GM12878 (cell line): Measurements from ENCODE around the gene KCNE4. TPM values are rescaled to one million over a fixed set of nuclear protein-coding genes. Genes with fewer than 3 reads are reported as not detected.
A peak's percentile ranks its signal among the peaks of the same experiment; 100 is the strongest.

ENCODE experiments used
- ATAC-seq: fragments of 200-7000 bp; cut with Tn5 transposase; 3 replicates; pipeline ENCODE4 v1.9.1; 2020; ENCODE audit warnings: mild to moderate bottlenecking, moderate library complexity
- BruUV-seq: library from RNA; stranded (reverse); fragments of 400-500 nt; replicated peaks from 2 replicates; lab custom pipeline; 2021; lab: Mats Ljungman, UMichigan
- CTCF ChIA-PET: fragments of 300-600 bp; sonication (Branson Sonifier 250); formaldehyde crosslinking; extraction: SDS; loops from one replicate; lab custom pipeline; 2021; ENCODE audit warnings: inconsistent platforms; lab: Yijun Ruan, JAX
- POLR2A ChIA-PET: fragments of 350-600 bp; formaldehyde crosslinking; extraction: SDS; loops from one replicate; lab custom pipeline; 2021; ENCODE audit warnings: inconsistent platforms; lab: Charles Lee
- RAD21 ChIA-PET: fragments of 300-600 bp; sonication (Branson Sonifier 250); formaldehyde crosslinking; loops from one replicate; lab custom pipeline; 2023; ENCODE audit warnings: antibody characterized with exemption; ENCODE audit not compliant: unreplicated experiment; lab: Charles Lee
- SMC1A ChIA-PET: fragments of 300-600 bp; sonication (Branson Sonifier 250); formaldehyde crosslinking; loops from one replicate; lab custom pipeline; 2023; ENCODE audit not compliant: unreplicated experiment, uncharacterized antibody; lab: Charles Lee
- DNase-seq: peaks from one replicate; pipeline ENCODE4 v3.0.0-alpha.2; 2011; ENCODE audit warnings: low read depth, low spot score
- FAIRE-seq: peaks from 3 replicates; lab custom pipeline; 2011; peaks lifted over from hg19 to GRCh38; lab: Jason Lieb, UNC
- H2AFZ ChIP-seq: 2 replicates; pipeline ENCODE4 v1.6.0; 2011; ENCODE audit warnings: low read depth, low read length, control low read depth; ENCODE audit not compliant: control insufficient read depth
- H3K27ac ChIP-seq: 2 replicates; pipeline ENCODE4 v1.5.1; 2011; ENCODE audit warnings: control low read depth; ENCODE audit not compliant: control insufficient read depth, insufficient read depth
- H3K27me3 ChIP-seq, 2 experiments: replicated peaks in 1 of 2; 2 replicates each; pipeline versions ENCODE4 v1.6.0 to v1.6.1; 2011; ENCODE audit warnings: low read length in 1 of 2; ENCODE audit not compliant: control insufficient read depth in 2 of 2, insufficient read depth in 2 of 2
- H3K36me3 ChIP-seq, 2 experiments: 2 replicates each; pipeline ENCODE4 v1.5.1; 2011; ENCODE audit warnings: low read length in 1 of 2; ENCODE audit not compliant: control insufficient read depth in 2 of 2, insufficient read depth in 2 of 2
- H3K4me1 ChIP-seq: 2 replicates; pipeline ENCODE4 v1.6.1; 2011; ENCODE audit warnings: mild to moderate bottlenecking, low read length, moderate library complexity, mixed read lengths; ENCODE audit not compliant: control insufficient read depth, insufficient read depth
- H3K4me2 ChIP-seq: 2 replicates; pipeline ENCODE4 v1.6.0; 2011; ENCODE audit warnings: control low read depth; ENCODE audit not compliant: control insufficient read depth, insufficient read depth
- H3K4me3 ChIP-seq: fragments of 200-600 bp; sonication (generic); 2 replicates; pipeline ENCODE4 v1.5.1; 2016
- H3K79me2 ChIP-seq: 2 replicates; pipeline ENCODE4 v1.6.0; 2011; ENCODE audit warnings: low read length; ENCODE audit not compliant: control insufficient read depth, insufficient read depth
- H3K9ac ChIP-seq: 2 replicates; pipeline ENCODE4 v1.8.0; 2011; ENCODE audit warnings: low read length, control low read depth, mixed read lengths; ENCODE audit not compliant: control insufficient read depth, insufficient read depth
- H3K9me3 ChIP-seq: replicated peaks from 3 replicates; pipeline ENCODE4 v1.5.1; 2011; ENCODE audit warnings: mild to moderate bottlenecking, low read length; ENCODE audit not compliant: control insufficient read depth, insufficient read depth
- H4K20me1 ChIP-seq: 2 replicates; pipeline ENCODE4 v1.6.0; 2011; ENCODE audit not compliant: control insufficient read depth, insufficient read depth
- CBX5 ChIP-seq: sonication (generic); IDR thresholded peaks from 2 replicates; pipeline ENCODE4 v1.6.1; 2016; ENCODE audit warnings: low read depth, moderate library complexity, mild to moderate bottlenecking, inconsistent platforms
- CHD1 ChIP-seq: IDR thresholded peaks from 2 replicates; pipeline ENCODE4 v1.6.1; 2012; ENCODE audit warnings: low read depth, low read length, improper control_type of control experiment
- DPF2 ChIP-seq: fragments of 450-650 bp; IDR thresholded peaks from 2 replicates; pipeline ENCODE4 v1.6.1; 2017; ENCODE audit warnings: mild to moderate bottlenecking
- FOXK2 ChIP-seq: fragments of 450-650 bp; IDR thresholded peaks from 2 replicates; pipeline ENCODE4 v1.6.1; 2017; ENCODE audit warnings: mild to moderate bottlenecking, moderate library complexity
- FOXM1 ChIP-seq: IDR thresholded peaks from 2 replicates; pipeline ENCODE4 v1.6.1; 2012; ENCODE audit warnings: low read depth, mild to moderate bottlenecking, inconsistent platforms, low read length, moderate library complexity
- IKZF1 ChIP-seq: fragments of 450-650 bp; conservative IDR thresholded peaks from 2 replicates; pipeline ENCODE4 v1.6.1; 2017; ENCODE audit warnings: antibody characterized with exemption, mild to moderate bottlenecking
- KLF5 ChIP-seq: fragments of 450-650 bp; IDR thresholded peaks from 2 replicates; pipeline ENCODE4 v1.6.1; 2014; ENCODE audit warnings: mild to moderate bottlenecking; ENCODE audit not compliant: partially characterized antibody
- MTA2 ChIP-seq: fragments of 450-650 bp; IDR thresholded peaks from 2 replicates; pipeline ENCODE4 v1.6.1; 2016; ENCODE audit warnings: low read depth, mild to moderate bottlenecking, moderate library complexity
- MYB ChIP-seq: fragments of 150-350 bp; IDR thresholded peaks from 2 replicates; pipeline ENCODE4 v1.6.1; 2014; ENCODE audit warnings: mild to moderate bottlenecking, low read depth, low read length, borderline replicate concordance
- NR2C2 ChIP-seq: IDR thresholded peaks from 2 replicates; pipeline ENCODE4 v1.6.1; 2011; ENCODE audit warnings: borderline replicate concordance, low read depth; ENCODE audit not compliant: control insufficient read depth, insufficient read length
- POLR2A ChIP-seq: IDR thresholded peaks from 2 replicates; pipeline ENCODE4 v1.6.1; 2011; ENCODE audit warnings: low read depth, mild to moderate bottlenecking, low read length
- RFX5 ChIP-seq: IDR thresholded peaks from 2 replicates; pipeline ENCODE4 v1.6.1; 2011; ENCODE audit warnings: low read depth, low read length, improper control_type of control experiment
- SMAD5 ChIP-seq: IDR thresholded peaks from 2 replicates; pipeline ENCODE4 v1.6.1; 2016; ENCODE audit warnings: antibody characterized with exemption, low read depth
- SMC3 ChIP-seq: IDR thresholded peaks from 2 replicates; pipeline ENCODE4 v1.6.1; 2011; ENCODE audit warnings: low read length, improper control_type of control experiment, borderline replicate concordance
- STAT1 ChIP-seq: fragments of 450-650 bp; conservative IDR thresholded peaks from 2 replicates; pipeline ENCODE4 v1.6.1; 2014; ENCODE audit warnings: antibody characterized with exemption, mild to moderate bottlenecking
- STAT3 ChIP-seq: IDR thresholded peaks from 2 replicates; pipeline ENCODE4 v1.6.1; 2011; ENCODE audit warnings: low read depth, low read length, improper control_type of control experiment
- TAF1 ChIP-seq: IDR thresholded peaks from 2 replicates; pipeline ENCODE4 v1.6.1; 2011; ENCODE audit warnings: mild to moderate bottlenecking, low read depth, low read length, borderline replicate concordance
- TBL1XR1 ChIP-seq: IDR thresholded peaks from 2 replicates; pipeline ENCODE4 v1.6.1; 2012; ENCODE audit warnings: low read depth, low read length, improper control_type of control experiment
- ZSCAN29 ChIP-seq: fragments of 450-650 bp; IDR thresholded peaks from 2 replicates; pipeline ENCODE4 v1.6.1; 2017; ENCODE audit warnings: mild to moderate bottlenecking, moderate library complexity
- WGBS: methylation state at CpG from one replicate; pipeline ENCODE4 v1.1.6; 2016; ENCODE audit warnings: low lambda C conversion rate; ENCODE audit not compliant: insufficient replicate concordance, insufficient coverage; ENCODE audit errors: missing lambda C conversion rate; 5-methylcytosine and 5-hydroxymethylcytosine counted together
- in situ Hi-C: fragments of 300-500 bp; cut with MboI; formaldehyde crosslinking; loops from 9 replicates; pipeline ENCODE4 v1.14.3; 2018; ENCODE audit warnings: mixed read lengths
- intact Hi-C: fragments of 100-400 bp; cut with micrococcal nuclease; formaldehyde crosslinking; loops from one replicate; pipeline ENCODE4 v1.14.2; 2022; ENCODE audit not compliant: unreplicated experiment
- polyA plus RNA-seq, 11 experiments: library from polyadenylated mRNA; depleted of rRNA in 4 of 11; unstranded in 6 of 11; stranded (reverse) in 5 of 11; fragments of >200 nt; fragmentation: Nextera tagmentation in 4 of 11; fragmentation: Illumina TruSeq in 1 of 11; extraction: Ambion mirVana in 4 of 11; extraction: Trizol in 1 of 11; gene quantifications; 1 replicate in 1 of 11; 2 replicates in 10 of 11; pipeline versions ENCODE4 v1.2.1 to v1.2.3, GENCODE V29; 2011 to 2016; ENCODE audit warnings: inconsistent platforms in 2 of 11, missing spikeins in 2 of 11, low read depth in 1 of 11
- total RNA-seq, 4 experiments: library from RNA; depleted of rRNA in 3 of 4; stranded (reverse); fragments of >200 nt in 3 of 4; fragmentation: Illumina TruSeq in 1 of 4; extraction: Trizol in 1 of 4; gene quantifications; 2 replicates each; pipeline versions ENCODE4 v1.2.1 to v1.2.3, GENCODE V29; 2013 to 2021

Gene KCNE4
- total and polyA plus RNA-seq, 10 of the 15 experiments (the other 5 are each of a cell fraction or from before 2014, with no cell fraction given): 0.30 TPM; not detected in 9

DNA sequence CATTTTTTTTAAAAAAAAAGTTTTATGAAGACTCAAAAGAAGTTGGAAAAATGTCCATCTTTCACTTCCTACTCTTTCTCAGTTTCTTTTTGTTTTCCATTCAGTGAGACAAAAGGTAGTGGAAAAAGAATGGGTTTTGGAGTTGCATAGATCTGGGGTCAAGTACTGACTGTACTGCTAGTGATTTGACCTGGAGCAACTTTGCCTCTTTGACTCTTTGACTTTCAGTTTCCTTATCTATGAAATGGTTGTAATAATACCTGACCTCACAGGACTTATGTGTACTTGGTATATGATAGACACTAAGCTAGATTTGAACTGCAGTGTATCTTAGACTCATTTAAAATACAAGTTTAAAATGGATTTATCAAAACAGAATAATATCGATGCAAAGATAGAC is 3.5 kb upstream of the KCNE4 start:
- TF ChIP-seq POLR2A (no peak), DPF2 (no peak), SMAD5 (no peak), KLF5 (no peak), STAT1 (no peak), FOXK2 (no peak), MTA2 (no peak), CHD1 (no peak), TBL1XR1 (no peak), CBX5 (no peak), TAF1 (no peak), FOXM1 (no peak), IKZF1 (no peak), MYB (no peak), ZSCAN29 (no peak), STAT3 (no peak), NR2C2 (no peak), SMC3 (no peak), RFX5 (no peak)
- TF ChIP-seq, all 136 proteins: peak for 0
- no peak overlapping the region for H3K9ac ChIP-seq
- no peaks in the 10 kb centered on the region for H3K9me3 ChIP-seq
- WGBS: 88% methylated on average over 1 of the region's 1 CpG
- ChIA-PET RAD21 (no interaction called here), POLR2A (no interaction called here), SMC1A (no interaction called here), CTCF (no interaction called here)
- H3K4me1 ChIP-seq: no peaks in the 10 kb centered on the region
- in situ Hi-C loops (no loop called here), intact Hi-C loops (no loop called here)
- H3K36me3 ChIP-seq: no peaks in the 10 kb centered on the region
- H3K4me3 ChIP-seq: no peak overlapping the region
- DNase-seq (no peak), ATAC-seq (peak; percentile 53), FAIRE-seq (no peak)
- no peaks in the 10 kb centered on the region for H3K79me2 ChIP-seq
- no TSS peak for BruUV-seq
- H3K27ac ChIP-seq: no peak overlapping the region
- no peaks in the 10 kb centered on the region for H4K20me1 ChIP-seq
- H3K4me2 ChIP-seq: no peak overlapping the region
- H3K27me3 ChIP-seq: no peaks in the 10 kb centered on the region
- no peak overlapping the region for H2AFZ ChIP-seq
